ENCODE data around the gene U2SURP.
A peak's percentile ranks its signal among the peaks of the same experiment; 100 is the strongest.

U2SURP gene

DNA sequence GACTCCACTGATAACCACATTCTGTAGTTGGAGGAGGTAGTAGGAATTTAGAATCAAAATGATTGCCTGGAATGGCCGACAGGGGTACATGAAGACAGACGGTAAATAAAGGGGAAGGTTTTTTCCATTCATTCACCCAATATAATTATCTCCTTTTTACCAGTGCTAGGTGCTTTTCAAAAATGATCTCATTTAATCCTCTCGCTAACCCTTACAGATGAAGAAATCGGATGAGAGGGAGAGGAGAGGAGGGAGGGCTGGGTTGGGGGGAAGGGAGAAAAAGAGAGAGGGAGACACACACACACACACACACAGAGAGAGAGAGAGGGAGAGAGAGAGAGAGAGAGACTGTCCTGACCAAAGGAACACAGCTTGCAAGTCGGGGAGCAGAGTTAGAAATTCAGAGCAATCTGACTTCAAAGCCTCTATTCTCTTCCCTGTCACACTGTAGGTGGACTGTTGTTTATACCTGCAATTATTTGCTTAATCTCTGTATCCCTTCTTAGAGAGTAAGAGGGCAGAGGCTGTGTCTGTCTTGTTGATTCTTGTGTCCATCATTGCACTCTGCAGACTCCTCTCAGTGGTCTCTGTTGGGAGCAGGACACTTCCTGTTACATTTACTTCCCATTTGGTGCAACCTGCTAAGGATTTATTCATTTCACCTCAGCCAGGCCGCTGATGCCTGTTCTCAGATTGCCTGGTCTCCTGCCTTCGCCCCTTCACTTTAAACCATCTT is 19.2 kb upstream of the U2SURP start:
- TF ChIP-seq, protein P1, sequence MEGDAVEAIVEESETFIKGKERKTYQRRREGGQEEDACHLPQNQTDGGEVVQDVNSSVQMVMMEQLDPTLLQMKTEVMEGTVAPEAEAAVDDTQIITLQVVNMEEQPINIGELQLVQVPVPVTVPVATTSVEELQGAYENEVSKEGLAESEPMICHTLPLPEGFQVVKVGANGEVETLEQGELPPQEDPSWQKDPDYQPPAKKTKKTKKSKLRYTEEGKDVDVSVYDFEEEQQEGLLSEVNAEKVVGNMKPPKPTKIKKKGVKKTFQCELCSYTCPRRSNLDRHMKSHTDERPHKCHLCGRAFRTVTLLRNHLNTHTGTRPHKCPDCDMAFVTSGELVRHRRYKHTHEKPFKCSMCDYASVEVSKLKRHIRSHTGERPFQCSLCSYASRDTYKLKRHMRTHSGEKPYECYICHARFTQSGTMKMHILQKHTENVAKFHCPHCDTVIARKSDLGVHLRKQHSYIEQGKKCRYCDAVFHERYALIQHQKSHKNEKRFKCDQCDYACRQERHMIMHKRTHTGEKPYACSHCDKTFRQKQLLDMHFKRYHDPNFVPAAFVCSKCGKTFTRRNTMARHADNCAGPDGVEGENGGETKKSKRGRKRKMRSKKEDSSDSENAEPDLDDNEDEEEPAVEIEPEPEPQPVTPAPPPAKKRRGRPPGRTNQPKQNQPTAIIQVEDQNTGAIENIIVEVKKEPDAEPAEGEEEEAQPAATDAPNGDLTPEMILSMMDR (IDR thresholded peaks at IDR 0.05): no peak
- Histone ChIP-seq H3K9me3 (ENCODE audit: control insufficient read depth, low read length) (no peaks in the 10 kb centered on the region), H3K9ac (no peak overlapping the region), H3K4me1 (no peaks in the 10 kb centered on the region), H2AFZ (no peak overlapping the region), H3K27me3 (ENCODE audit: control insufficient read depth, insufficient read depth, low read length) (no peaks in the 10 kb centered on the region), H3K4me2 (ENCODE audit: low read length) (no peak overlapping the region), H3K27ac (no peak overlapping the region), H3K4me3 (ENCODE audit: low read depth, low read length) (no peak overlapping the region), H3K36me3 (ENCODE audit: control insufficient read depth, insufficient read depth, low read length) (no peaks in the 10 kb centered on the region), H3K79me2 (no peaks in the 10 kb centered on the region)

DNA sequence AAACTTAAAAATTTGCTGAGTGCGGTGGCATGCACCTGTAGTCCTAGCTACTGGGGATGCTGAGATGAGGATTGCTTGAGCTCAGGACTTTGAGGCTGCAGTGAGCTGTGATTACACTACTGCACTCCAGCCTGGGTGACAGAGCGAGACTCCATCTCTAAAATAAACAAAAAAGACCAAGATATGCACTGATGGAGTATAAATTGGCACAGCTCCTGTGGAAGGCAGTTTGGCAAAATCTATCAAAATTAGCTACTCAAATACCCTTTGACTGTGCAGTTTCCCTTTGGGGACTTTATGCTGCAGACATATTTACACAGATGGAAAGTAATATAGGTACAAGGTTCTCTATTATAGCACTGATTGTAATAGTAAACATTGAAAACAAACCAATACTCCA is 18.1 kb upstream of the U2SURP start:
- no peaks in the 10 kb centered on the region for H3K9me3 ChIP-seq (ENCODE audit: control insufficient read depth, low read length)

GRCh38 chr3:142984255-142984654 is 17.1 kb upstream of the U2SURP start:
- TF ChIP-seq, protein P1 (IDR thresholded peaks at IDR 0.05): no peak
- H3K4me2 ChIP-seq (ENCODE audit: low read length): no peak overlapping the region
- H3K79me2 ChIP-seq: no peaks in the 10 kb centered on the region
- H3K9ac ChIP-seq: no peak overlapping the region
- H3K4me3 ChIP-seq (ENCODE audit: low read depth, low read length): no peak overlapping the region
- no peaks in the 10 kb centered on the region for H3K9me3 ChIP-seq (ENCODE audit: control insufficient read depth, low read length)
- no peaks in the 10 kb centered on the region for H3K4me1 ChIP-seq
- no peaks in the 10 kb centered on the region for H3K27me3 ChIP-seq (ENCODE audit: control insufficient read depth, insufficient read depth, low read length)
- no peak overlapping the region for H2AFZ ChIP-seq
- H3K27ac ChIP-seq: no peak overlapping the region
- H3K36me3 ChIP-seq (ENCODE audit: control insufficient read depth, insufficient read depth, low read length): no peaks in the 10 kb centered on the region

More for the DNA sequence above, 18.1 kb upstream of the U2SURP start:
- H2AFZ ChIP-seq: no peak overlapping the region
- no peak overlapping the region for H3K4me3 ChIP-seq (ENCODE audit: low read depth, low read length)
- H3K27ac ChIP-seq: no peak overlapping the region
- no peaks in the 10 kb centered on the region for H3K27me3 ChIP-seq (ENCODE audit: control insufficient read depth, insufficient read depth, low read length)
- no peaks in the 10 kb centered on the region for H3K4me1 ChIP-seq
- TF ChIP-seq, protein P1 (IDR thresholded peaks at IDR 0.05): no peak
- no peaks in the 10 kb centered on the region for H3K79me2 ChIP-seq
- no peaks in the 10 kb centered on the region for H3K36me3 ChIP-seq (ENCODE audit: control insufficient read depth, insufficient read depth, low read length)
- H3K4me2 ChIP-seq (ENCODE audit: low read length): no peak overlapping the region
- H3K9ac ChIP-seq: no peak overlapping the region

GRCh38 chr3:142987080-142987700 is 14.2 kb upstream of the U2SURP start:
- no peaks in the 10 kb centered on the region for H3K27me3 ChIP-seq (ENCODE audit: control insufficient read depth, insufficient read depth, low read length)
- no peaks in the 10 kb centered on the region for H3K79me2 ChIP-seq
- no peaks in the 10 kb centered on the region for H3K36me3 ChIP-seq (ENCODE audit: control insufficient read depth, insufficient read depth, low read length)
- no peak overlapping the region for H3K9ac ChIP-seq
- TF ChIP-seq, protein P1 (IDR thresholded peaks at IDR 0.05): peak; percentile 81
- no peak overlapping the region for H3K27ac ChIP-seq
- no peaks in the 10 kb centered on the region for H3K4me1 ChIP-seq
- H3K4me3 ChIP-seq (ENCODE audit: low read depth, low read length): no peak overlapping the region
- H3K4me2 ChIP-seq (ENCODE audit: low read length): no peak overlapping the region
- H3K9me3 ChIP-seq (ENCODE audit: control insufficient read depth, low read length): no peaks in the 10 kb centered on the region
- H2AFZ ChIP-seq: no peak overlapping the region

All from parathyroid adenoma (tissue), 2 donors.